GM21619 (cell line): Measurements from ENCODE around the gene BRWD1.
"Not testable (repeated sequence)": the region's sequence is repeated elsewhere in the genome, so short reads cannot be mapped to it uniquely, and the experiment has no call there.

Experiments used
- ATAC-seq: cut with Tn5 transposase; IDR thresholded peaks from one replicate; pipeline ENCODE4 v1.9.1; 2021; ENCODE audit not compliant: unreplicated experiment

BRWD1 gene

GRCh38 chr21:39176271-39176709 is 137.1 kb downstream of the BRWD1 start:
- ATAC-seq = no peak

GRCh38 chr21:39175665-39176064 is 137.8 kb downstream of the BRWD1 start:
- ATAC-seq = no peak

GRCh38 chr21:39175154-39175553 is 138.3 kb downstream of the BRWD1 start:
- ATAC-seq = no peak

- no peak for ATAC-seq
Measured at GRCh38 chr21:39173716-39174680, 139.4 kb downstream of the BRWD1 start.

- ATAC-seq = no peak
Measured at GRCh38 chr21:39169906-39170305, 143.5 kb downstream of the BRWD1 start.

- ATAC-seq = no peak
Measured at GRCh38 chr21:39168800-39169199, 144.6 kb downstream of the BRWD1 start.

- ATAC-seq = no peak
Measured at GRCh38 chr21:39164523-39164922, 148.9 kb downstream of the BRWD1 start.

GRCh38 chr21:39161064-39161463 is 152.4 kb downstream of the BRWD1 start:
- no peak for ATAC-seq

- ATAC-seq = no peak
Measured at GRCh38 chr21:39159342-39160063, 153.9 kb downstream of the BRWD1 start.

GRCh38 chr21:39157241-39157640 is 156.2 kb downstream of the BRWD1 start:
- not testable (repeated sequence) for ATAC-seq

GRCh38 chr21:39156024-39156423 is 157.4 kb downstream of the BRWD1 start:
- no peak for ATAC-seq

- ATAC-seq = no peak
Measured at GRCh38 chr21:39155578-39155977, 157.9 kb downstream of the BRWD1 start.

- ATAC-seq = no peak
Measured at GRCh38 chr21:39153842-39154241, 159.6 kb downstream of the BRWD1 start.

- ATAC-seq = no peak
Measured at GRCh38 chr21:39153373-39153772, 160.1 kb downstream of the BRWD1 start.

- no peak for ATAC-seq
Measured at GRCh38 chr21:39152271-39152670, 161.2 kb downstream of the BRWD1 start.

- ATAC-seq = no peak
Measured at GRCh38 chr21:39150877-39151276, 162.6 kb downstream of the BRWD1 start.

- ATAC-seq = no peak
Measured at GRCh38 chr21:39150316-39150715, 163.1 kb downstream of the BRWD1 start.

GRCh38 chr21:39149882-39150281 is 163.6 kb downstream of the BRWD1 start:
- ATAC-seq = no peak

GRCh38 chr21:39148975-39149374 is 164.5 kb downstream of the BRWD1 start:
- no peak for ATAC-seq

- no peak for ATAC-seq
Measured at GRCh38 chr21:39144191-39144590, 169.2 kb downstream of the BRWD1 start.

GRCh38 chr21:39142972-39143371 is 170.5 kb downstream of the BRWD1 start:
- no peak for ATAC-seq

GRCh38 chr21:39141502-39141901 is 171.9 kb downstream of the BRWD1 start:
- ATAC-seq = no peak
